Measurements from ENCODE around the gene HLA-A. TPM values are rescaled to one million over a fixed set of nuclear protein-coding genes. Genes with fewer than 3 reads are reported as not detected.

The HLA-A gene
- total and polyA plus RNA-seq, 2 of the 13 experiments (the other 11 are each of a cell fraction or from before 2014, with no cell fraction given): 345 to 527 TPM

DNA sequence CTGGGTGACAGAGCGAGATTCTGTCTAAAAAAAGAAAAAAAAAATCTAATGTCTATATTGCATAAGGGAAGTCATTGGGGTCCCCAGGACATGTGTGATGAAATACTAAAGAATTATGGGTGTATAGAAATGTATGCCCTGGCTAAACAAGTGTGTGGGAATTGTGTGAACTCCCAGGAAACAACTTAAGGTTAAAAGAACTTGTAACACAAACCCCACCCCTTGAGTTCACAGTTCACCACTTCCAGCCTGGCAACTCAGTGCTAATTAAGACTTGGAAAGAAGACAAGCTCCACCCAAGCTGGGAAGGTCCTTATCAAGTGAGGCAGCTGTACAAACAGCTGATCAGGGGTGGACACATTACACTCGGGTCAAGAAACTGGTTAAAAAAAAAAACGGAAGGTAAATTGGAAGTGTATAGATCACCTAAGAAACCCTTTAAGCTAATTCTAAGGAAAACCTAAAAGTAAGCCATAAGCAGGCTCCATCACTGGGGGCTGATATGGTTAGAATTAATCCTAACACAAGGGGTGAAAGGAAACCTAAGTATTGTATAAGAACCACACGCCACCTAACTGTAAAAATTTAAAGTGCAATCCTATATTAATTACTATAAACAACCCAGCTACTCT lies 25.2 kb downstream of the HLA-A start (continued):
- TF ChIP-seq, protein P1, sequence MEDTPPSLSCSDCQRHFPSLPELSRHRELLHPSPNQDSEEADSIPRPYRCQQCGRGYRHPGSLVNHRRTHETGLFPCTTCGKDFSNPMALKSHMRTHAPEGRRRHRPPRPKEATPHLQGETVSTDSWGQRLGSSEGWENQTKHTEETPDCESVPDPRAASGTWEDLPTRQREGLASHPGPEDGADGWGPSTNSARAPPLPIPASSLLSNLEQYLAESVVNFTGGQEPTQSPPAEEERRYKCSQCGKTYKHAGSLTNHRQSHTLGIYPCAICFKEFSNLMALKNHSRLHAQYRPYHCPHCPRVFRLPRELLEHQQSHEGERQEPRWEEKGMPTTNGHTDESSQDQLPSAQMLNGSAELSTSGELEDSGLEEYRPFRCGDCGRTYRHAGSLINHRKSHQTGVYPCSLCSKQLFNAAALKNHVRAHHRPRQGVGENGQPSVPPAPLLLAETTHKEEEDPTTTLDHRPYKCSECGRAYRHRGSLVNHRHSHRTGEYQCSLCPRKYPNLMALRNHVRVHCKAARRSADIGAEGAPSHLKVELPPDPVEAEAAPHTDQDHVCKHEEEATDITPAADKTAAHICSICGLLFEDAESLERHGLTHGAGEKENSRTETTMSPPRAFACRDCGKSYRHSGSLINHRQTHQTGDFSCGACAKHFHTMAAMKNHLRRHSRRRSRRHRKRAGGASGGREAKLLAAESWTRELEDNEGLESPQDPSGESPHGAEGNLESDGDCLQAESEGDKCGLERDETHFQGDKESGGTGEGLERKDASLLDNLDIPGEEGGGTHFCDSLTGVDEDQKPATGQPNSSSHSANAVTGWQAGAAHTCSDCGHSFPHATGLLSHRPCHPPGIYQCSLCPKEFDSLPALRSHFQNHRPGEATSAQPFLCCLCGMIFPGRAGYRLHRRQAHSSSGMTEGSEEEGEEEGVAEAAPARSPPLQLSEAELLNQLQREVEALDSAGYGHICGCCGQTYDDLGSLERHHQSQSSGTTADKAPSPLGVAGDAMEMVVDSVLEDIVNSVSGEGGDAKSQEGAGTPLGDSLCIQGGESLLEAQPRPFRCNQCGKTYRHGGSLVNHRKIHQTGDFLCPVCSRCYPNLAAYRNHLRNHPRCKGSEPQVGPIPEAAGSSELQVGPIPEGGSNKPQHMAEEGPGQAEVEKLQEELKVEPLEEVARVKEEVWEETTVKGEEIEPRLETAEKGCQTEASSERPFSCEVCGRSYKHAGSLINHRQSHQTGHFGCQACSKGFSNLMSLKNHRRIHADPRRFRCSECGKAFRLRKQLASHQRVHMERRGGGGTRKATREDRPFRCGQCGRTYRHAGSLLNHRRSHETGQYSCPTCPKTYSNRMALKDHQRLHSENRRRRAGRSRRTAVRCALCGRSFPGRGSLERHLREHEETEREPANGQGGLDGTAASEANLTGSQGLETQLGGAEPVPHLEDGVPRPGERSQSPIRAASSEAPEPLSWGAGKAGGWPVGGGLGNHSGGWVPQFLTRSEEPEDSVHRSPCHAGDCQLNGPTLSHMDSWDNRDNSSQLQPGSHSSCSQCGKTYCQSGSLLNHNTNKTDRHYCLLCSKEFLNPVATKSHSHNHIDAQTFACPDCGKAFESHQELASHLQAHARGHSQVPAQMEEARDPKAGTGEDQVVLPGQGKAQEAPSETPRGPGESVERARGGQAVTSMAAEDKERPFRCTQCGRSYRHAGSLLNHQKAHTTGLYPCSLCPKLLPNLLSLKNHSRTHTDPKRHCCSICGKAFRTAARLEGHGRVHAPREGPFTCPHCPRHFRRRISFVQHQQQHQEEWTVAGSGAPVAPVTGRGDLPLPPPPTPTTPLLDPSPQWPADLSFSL (CRISPR knock-in tag; IDR thresholded peaks at IDR 0.05): peak; percentile 86
- peak; percentile 30; the same call in 1 of the 2 replicates for TF ChIP-seq PHF21A (CRISPR knock-in tag; IDR thresholded peaks at IDR 0.05)
- peak; percentile 77 for TF ChIP-seq TBX2 (CRISPR knock-in tag; IDR thresholded peaks at IDR 0.05; ENCODE audit: borderline replicate concordance)
- TF ChIP-seq TGIF2 (CRISPR knock-in tag; IDR thresholded peaks at IDR 0.05): 0 out of 2 replicates have a peak, but pooled peaks have one; percentile 24
- TF ChIP-seq HNF4A (CRISPR knock-in tag; IDR thresholded peaks at IDR 0.05): peak; percentile 56
- no peak for TF ChIP-seq SNAI1 (CRISPR knock-in tag; IDR thresholded peaks at IDR 0.05; ENCODE audit: borderline replicate concordance)
- TF ChIP-seq, protein P2, sequence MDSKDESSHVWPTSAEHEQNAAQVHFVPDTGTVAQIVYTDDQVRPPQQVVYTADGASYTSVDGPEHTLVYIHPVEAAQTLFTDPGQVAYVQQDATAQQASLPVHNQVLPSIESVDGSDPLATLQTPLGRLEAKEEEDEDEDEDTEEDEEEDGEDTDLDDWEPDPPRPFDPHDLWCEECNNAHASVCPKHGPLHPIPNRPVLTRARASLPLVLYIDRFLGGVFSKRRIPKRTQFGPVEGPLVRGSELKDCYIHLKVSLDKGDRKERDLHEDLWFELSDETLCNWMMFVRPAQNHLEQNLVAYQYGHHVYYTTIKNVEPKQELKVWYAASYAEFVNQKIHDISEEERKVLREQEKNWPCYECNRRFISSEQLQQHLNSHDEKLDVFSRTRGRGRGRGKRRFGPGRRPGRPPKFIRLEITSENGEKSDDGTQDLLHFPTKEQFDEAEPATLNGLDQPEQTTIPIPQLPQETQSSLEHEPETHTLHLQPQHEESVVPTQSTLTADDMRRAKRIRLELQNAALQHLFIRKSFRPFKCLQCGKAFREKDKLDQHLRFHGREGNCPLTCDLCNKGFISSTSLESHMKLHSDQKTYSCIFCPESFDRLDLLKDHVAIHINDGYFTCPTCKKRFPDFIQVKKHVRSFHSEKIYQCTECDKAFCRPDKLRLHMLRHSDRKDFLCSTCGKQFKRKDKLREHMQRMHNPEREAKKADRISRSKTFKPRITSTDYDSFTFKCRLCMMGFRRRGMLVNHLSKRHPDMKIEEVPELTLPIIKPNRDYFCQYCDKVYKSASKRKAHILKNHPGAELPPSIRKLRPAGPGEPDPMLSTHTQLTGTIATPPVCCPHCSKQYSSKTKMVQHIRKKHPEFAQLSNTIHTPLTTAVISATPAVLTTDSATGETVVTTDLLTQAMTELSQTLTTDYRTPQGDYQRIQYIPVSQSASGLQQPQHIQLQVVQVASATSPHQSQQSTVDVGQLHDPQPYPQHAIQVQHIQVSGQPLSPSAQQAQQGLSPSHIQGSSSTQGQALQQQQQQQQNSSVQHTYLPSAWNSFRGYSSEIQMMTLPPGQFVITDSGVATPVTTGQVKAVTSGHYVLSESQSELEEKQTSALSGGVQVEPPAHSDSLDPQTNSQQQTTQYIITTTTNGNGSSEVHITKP (CRISPR knock-in tag; IDR thresholded peaks at IDR 0.05; ENCODE audit: low read depth): peak; percentile 80
- TF ChIP-seq YEATS2 (CRISPR knock-in tag; IDR thresholded peaks at IDR 0.05; ENCODE audit: borderline replicate concordance): peak; percentile 17; the same call in 1 of the 2 replicates
- no peak for TF ChIP-seq NFE2L1 (CRISPR knock-in tag; IDR thresholded peaks at IDR 0.05; ENCODE audit: borderline replicate concordance)
- TF ChIP-seq CEBPB (IDR thresholded peaks at IDR 0.05; ENCODE audit: borderline replicate concordance, low read depth, low read length): peak; percentile 54; the same call in 1 of the 2 replicates
- no peak for TF ChIP-seq FOXK1 (CRISPR knock-in tag; IDR thresholded peaks at IDR 0.05; ENCODE audit: borderline replicate concordance, low read depth)
- TF ChIP-seq ATF7 (IDR thresholded peaks at IDR 0.05): 0 out of 2 replicates have a peak, but pooled peaks have one; percentile 11
- no peak for TF ChIP-seq ATF7 (CRISPR knock-in tag; IDR thresholded peaks at IDR 0.05)
- peak; percentile 49; the same call in 1 of the 2 replicates for TF ChIP-seq SP5 (CRISPR knock-in tag; IDR thresholded peaks at IDR 0.05; ENCODE audit: borderline replicate concordance, low read depth)
- peak in 1 of 2 experiments; percentile 42; a peak in 1 of 4 replicates for TF ChIP-seq EP300 (IDR thresholded peaks at IDR 0.05; ENCODE audit: low read depth in 2 of 2, low read length in 2 of 2)
- TF ChIP-seq EP300 (CRISPR knock-in tag; IDR thresholded peaks at IDR 0.05; ENCODE audit: borderline replicate concordance): no peak
- peak; percentile 63 for TF ChIP-seq CEBPG (CRISPR knock-in tag; IDR thresholded peaks at IDR 0.05)
- 0 out of 2 replicates have a peak, but pooled peaks have one; percentile 41 for TF ChIP-seq ARNTL (CRISPR knock-in tag; IDR thresholded peaks at IDR 0.05)
- TF ChIP-seq BCL6 (CRISPR knock-in tag; IDR thresholded peaks at IDR 0.05): peak; percentile 31; the same call in 1 of the 2 replicates

Data from HepG2 (cell line).